NCI-H1436 treated with DMSO at 0.1 percent for 48 hours (cell line): ENCODE data around the gene DGUOK.
A peak's percentile ranks its signal among the peaks of the same experiment; 100 is the strongest.
"Not testable (repeated sequence)": the region's sequence is repeated elsewhere in the genome, so short reads cannot be mapped to it uniquely, and the experiment has no call there.

Experiments used
- DNase-seq: peaks from one replicate; lab custom pipeline; 2025; lab: John Stamatoyannopoulos, UW

DGUOK gene

DNA sequence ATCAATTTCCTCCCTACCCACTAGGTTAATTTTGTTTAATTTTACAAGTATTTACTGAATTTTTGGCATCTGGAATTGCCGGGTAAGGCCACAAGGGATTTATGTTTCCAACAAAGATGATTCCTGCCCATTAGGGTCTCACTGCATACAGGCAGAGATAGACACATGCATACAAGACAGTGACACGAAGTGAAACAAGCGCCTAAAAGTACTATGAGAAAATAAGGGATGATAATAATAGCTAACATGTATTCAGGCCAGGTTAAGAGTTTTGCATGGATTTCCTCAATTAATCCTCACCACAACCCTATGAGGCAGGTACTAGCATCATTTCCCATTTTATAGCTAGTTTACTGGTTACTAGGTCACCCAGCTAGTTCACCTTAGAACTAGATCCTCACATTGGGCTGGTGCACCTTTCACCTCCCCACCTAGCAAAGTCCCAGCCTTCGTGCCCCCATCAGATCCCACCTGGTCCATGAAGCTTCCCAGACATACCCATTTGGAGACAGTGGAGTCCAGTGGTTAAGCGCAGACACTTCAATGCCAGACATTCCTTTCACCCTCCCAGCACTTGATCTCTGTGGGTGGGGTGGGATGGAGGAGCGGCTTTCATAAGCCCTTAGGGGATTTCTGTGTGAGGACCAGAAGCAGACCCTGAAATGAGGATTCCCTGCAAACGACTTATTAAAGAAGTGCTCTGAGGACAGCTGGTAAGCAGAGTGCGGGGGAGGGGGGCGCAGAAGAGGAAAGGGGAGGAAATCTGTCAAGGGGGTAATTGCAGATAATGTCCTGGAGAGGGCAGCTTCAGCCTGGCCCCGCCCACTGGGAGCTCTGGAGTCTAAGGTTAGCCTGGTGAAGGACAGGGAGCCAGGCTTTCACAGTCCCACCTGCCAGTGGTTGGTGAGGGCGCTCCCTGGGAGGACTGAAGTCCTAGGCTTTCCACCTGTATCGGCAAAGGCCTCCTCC lies 5.8 kb upstream of the DGUOK start:
- DNase-seq, result no peak

DNA sequence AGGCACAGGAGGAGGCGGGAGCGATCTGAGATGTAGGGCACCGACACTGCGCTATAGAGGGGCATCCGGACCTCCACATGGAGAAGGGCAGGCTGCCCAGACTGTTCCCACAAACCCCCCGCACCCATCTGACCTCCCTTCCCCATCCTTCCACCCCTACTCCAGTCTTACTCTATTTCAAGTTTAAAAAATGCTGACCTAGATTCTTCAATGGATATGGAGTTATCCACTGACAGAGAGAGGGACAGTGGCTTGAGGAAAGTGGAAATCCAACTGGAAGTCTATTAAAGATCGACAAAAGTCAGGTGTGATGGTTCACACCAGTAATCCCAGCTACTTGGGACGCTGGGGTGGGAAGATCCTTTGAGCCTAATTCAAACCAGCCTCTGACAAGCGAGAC lies 5.1 kb upstream of the DGUOK start:
- DNase-seq, result no peak

DNA sequence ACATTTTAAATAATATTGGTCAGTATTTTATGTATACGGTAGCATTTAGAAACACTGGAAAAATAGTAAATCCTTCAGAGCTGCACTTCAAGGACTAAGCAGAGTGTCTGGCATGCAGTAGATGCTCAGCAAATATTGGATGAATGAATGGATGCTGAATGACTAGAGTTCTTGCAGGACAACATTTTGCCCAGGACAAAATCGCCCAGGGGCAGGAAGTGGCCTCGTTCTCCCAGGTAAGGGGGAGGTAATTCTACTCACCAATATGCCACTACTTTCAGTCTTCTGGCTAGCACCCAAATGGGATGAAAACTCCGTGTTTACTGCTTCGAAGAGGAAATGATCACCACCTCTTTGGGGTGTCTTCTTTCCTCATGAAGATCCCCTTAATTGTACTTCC lies 4.0 kb upstream of the DGUOK start:
- no peak for DNase-seq

DNA sequence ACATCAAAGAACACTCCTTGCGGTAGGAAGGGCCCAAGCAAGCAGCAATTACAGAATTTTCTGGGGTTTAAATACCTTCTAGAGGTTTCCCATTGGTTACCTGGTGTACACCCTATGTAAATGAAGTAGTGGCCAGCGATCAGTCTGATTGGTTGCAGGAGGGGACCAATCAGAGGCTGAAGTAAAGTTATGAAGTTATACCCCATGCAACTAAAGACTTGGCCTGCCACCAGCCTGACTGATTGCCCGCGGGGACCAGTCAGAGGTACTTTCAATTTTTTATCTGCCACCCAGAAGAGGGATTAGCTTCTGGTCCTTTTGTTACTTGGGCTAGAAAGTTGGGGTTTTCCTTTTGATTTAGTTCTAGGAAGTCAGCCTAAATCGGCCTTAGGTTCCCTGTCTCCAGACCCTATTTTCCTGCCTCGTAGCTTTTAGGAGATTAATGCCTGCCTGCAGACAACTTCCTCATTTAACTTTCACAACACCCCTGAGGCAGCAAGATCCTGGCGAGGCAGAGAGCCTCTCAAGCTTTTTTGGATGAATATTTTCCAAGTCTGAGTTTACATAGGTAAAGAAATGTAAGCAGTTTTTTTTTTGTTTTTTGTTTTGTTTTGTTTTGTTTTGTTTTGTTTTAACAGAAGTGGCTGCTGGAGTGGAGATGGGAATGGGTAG lies 1.5 kb upstream of the DGUOK start:
- no peak for DNase-seq

DNA sequence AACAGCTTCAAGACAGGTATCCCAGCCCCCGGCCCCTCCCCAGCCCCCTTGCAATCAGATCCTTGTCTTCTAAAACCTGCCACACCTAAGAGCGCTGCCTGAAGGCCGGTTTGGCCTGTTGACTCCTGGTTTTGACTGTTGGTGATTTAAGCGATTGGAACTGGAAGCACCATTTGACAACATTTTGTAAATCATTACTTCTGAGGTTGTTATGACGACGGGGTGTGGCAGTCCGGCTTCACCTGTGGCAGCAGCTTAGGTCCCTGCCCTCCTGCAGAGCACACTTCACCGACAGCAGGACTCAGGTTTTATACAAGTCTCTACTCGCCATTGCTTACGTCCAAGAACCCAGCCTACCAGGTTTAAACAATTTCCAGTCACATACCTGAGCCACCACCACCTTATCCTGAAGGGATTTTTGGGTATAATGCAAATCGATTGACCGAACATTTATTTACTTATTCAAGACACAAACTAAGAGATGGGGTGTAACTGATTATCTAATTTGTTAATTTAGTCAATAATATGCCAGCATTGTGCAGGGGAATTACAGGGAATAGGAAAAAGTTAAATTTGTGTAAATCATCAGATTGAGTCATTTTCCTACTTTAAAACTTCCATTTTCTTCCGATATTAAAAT lies 707 bp upstream of the DGUOK start:
- no peak for DNase-seq

DNA sequence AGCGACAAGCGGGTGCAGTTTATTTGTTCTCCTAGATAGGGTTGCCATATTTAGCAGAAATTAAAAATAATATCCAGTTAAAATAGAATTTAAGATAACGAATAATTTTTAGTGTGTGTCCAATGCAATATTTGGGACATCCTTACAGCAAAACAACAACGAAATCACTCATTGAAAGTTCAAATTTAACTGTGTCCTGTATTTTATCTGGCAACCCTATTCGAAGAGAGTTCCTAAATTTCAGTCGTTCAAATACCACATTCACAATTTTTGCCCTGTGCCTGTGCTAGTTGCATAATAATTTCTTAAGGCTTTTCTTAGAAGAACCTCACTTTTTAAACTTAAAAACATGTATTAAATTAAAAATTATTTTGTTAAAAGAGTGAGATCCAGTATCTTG lies 664 bp downstream of the DGUOK start:
- DNase-seq, result no peak

DNA sequence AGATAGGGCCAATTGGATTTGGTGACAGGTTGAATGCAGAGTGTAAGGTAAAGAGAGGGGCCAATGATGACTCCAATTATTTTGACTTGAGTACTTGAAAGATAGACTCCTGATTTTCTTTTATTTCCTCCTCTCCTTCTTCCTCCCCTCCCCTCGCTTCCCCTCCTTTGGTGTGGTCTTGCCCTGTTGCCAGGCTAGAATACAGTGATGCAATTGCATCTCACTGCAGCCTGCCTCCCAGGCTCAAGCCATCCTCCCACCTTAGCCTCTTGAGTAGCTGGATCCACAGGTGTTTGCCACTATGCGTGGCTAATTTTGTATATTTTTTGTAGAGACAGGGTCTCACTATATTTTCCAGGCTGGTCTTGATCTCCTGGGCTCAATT lies 2.3 kb downstream of the DGUOK start:
- DNase-seq, result no peak

DNA sequence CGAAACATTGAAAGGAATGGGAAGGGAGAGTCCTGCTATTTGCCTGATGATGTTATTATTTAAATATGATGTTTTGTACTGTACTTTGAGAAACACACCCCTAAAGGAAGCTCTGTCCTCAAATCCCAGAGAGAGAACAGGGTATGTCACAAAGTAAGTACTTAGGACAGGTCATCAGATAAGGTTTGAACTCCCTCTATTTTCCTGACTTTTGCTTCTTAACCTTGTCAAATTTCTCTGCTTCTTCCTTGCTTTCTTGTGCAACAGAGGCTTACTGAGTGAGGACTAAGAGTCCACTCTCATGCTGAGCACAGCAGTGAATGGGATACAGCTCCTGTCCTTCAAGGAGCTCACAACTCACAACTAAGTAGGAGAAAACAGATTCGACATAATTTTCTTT lies 3.7 kb downstream of the DGUOK start:
- DNase-seq, result no peak

DNA sequence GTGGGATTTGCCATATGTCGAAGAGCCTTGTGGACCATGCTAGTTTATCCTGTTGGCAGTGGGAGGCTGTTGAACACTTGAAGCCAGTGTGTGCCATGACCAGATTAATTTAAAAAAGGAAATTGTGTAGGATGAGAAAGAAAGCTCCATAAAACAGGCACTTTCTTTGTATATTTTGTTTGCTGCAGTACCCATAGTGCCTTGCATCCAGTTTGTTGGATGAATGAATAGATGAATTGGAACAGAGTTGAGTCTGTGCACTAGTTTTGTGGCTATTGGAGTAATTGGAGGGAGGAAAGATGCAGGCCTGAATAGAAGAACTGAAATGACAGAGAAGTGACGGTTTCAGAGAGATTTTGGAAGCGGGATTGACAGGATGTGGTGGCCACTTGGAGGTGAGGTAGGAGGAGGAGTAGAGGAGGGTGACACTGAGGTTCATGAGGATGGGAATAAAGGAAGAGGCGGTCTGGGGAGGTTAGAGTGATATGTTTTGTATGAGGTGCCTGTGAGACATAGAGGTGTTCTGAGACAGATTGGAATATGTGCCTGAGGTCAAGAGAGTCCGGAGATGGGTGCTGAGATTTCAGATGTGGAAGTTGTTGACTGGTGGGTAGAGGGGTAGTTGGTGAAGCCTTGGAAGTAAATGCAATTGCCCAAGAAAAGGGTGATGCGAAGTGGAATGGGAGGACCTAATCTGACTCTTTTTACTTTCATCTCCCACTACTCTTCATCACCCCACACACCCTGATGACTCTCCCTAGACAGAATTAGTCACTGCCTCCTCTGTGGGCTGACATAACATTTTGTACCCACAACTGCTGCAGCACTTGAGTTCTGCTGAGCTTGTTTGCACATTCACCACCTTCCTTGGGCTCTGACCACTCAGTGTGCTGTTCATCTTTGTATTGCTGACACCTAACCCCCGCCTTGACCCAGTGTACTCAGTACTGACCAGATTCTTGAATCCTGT lies 5.1 kb downstream of the DGUOK start:
- DNase-seq, result no peak

DNA sequence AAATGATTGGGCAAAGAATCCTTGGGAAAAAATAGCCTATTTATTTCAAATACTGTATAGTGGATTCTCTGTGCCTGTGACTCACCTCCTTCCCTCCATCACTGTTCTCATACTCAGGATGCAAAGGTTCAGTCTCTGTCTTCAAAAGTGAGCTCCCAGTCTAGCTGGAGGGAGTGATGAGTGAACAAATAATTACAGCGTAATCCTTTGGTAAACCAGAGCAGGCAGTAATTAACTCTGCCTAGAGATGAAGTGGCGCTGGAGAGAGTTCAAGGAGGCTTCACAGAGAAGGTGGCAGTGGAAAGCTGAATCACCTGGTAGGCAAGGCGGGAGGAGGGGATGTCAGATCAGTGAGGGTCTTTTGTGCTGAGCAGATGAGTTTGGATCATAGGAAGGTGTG lies 6.5 kb downstream of the DGUOK start:
- peak; percentile 74 for DNase-seq

DNA sequence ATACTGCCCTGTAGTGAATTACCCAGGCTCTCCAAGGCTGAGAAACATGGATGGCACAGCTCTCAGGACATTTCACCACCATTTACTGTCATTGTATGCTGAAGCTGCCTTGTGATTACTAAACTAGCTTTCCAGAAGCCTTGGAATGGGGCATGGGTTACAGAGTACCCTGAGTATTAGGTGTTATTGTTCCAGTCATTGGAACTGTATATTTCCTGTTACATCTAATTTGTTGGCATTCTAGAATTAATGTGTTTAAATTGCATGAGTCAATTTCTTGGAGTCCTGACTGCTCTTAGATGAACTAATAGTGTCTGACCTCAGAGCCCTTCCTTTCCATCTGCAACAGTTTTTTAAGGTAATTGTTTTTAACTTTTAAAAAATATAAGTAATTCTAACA lies 9.0 kb downstream of the DGUOK start:
- DNase-seq, result no peak

DNA sequence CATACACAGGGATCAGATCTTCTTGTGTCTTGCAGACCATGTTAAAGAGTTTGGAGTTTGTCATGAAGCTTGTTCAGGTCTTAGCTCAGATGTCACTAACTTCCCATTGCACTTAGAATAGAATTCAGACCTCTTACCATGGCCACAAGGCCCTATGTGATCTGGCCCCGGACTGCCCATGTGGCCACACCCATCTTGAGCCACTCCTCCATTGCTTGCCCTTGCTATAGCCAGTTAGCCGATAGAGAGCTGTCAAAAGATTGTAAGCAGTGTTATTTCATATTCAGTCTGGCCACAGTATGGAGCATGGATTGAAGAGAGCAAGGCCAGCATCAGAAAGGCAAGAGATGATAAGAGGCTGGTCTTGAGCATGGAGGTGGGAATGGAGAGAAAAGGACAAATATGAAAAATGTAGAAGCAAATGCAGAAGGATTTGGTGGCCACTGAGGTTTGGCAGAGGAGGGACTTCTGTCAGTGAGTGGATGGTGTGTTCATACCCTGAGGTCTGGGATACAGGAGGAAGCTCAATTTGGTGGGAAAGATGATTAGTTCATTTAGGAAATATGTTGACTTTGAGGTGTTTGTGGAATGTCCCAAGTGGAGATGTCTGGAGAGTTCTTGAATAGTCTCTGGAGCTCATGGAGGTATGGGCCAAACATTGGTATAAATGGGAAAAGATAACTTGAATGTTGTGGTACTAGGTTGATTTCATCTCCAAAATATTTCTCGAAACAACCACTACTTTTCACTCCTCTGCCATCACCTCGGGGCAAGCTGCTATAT lies 10.6 kb downstream of the DGUOK start:
- no peak for DNase-seq

DNA sequence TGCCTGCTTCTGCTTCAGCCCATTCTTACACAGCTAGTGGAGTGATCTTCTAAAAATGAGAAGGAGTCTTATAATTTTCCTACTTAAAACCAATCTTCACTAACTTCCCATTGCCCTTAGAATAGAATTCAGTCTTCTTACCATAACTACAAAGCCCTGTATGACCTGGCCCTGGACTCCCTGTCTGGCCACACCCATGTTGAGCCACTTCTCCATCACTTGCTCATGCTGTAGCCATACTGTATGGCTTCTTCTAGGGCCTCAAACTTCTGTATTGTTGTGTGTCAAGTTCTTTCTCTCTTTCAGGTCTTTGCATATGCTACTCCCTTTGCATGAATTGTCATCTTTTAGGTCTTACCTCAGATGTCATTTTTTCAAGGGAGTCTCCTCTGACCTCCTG lies 11.2 kb downstream of the DGUOK start:
- no peak for DNase-seq

DNA sequence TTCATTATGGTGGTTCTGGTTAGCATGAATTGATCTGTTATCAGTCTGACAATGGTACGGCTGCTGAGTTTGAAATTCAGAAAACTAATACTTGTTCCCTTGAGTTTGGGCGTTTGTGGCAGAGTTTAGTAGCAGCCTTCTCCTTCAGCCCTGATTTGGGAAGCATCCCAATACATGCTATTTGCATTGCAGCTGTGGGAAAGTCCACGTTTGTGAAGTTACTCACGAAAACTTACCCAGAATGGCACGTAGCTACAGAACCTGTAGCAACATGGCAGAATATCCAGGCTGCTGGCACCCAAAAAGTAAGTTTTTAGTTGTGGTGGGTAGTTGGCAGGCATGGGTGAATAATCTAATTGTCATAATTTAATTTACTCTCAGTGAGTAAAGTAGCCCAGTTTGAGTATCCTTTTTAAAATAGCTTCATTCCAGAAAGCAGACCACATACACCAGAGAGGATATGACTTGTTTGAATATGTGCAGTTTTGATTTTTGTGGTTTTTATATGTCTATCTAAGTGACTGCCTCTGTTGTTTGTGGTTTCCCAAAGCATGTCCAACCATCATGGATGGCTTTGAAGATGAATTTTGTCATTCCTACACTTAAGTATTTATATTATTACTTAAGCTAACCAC lies 12.2 kb downstream of the DGUOK start:
- DNase-seq, result no peak

DNA sequence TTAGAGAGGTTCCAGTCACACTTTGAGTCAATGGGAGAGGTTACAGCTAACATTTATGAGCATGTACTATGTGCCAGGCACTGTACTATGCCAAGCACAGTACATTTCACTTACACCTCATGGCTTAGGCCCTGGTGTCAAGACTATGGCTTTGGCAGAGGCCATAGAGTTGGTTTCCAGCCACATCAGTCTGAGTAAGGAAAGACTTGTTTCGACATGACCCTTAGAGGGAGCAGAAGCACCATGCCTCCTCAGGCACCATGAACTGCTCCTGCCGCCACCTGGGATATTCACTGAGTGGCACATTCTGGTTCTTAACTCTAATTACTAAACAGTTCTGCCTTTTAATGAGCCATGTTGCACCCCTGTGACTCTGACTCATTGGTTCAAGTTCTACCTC lies 12.7 kb downstream of the DGUOK start:
- no peak for DNase-seq

DNA sequence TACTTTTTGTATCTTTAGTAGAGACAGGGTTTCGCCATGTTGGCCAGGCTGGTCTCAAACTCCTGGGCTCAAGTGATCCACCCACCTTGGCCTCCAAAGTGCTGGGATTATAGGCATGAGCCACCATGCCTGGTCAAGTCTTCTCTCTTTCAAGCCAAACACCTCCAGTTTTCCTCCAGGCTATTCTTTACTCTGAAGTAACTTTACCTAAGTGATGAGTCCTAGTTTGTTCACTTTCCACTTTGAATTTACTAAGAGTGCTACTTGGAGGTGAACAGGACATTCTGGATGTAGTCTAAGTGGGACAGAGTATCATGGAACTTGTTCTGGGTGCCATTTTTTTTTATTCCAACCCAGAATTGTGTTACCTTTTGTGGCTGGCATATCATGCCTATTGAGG lies 13.4 kb downstream of the DGUOK start:
- not testable (repeated sequence) for DNase-seq

DNA sequence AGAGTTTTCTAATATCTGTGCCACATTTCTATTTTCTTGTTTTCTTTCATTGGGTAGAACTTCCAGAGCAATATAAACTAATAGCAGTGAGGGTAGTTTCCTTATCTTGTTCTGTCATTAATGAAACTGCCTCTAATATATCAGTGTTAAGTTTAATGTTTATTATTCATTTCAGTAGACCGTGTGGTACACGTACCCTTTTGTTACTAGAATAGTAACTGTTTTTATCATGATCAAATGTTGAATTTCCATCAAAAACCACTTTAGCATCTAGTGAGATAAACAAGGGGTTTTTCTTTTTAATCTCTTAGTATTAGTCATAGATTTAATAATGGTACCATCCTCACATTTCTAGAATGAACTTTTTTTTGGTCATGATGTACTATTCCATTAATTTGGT lies 16.0 kb downstream of the DGUOK start:
- no peak for DNase-seq

DNA sequence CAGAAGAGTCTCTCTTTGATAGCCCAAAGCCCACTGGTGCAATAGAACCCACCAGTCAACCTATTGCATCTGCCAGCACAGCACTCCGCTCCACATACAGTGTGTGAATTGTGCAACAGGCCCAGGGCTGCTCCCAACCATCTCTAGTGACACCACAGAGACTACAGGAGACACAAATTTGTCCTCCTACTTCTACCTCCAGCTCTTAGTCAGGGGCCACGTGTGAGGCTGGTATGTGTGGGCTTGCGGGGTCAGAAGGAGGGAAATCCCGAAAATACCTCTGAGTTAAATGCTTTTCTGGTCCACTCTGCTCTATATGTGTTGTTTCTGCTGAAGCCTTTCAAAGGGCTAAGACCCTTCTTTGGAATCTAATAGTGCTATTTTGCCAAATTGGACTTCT lies 18.0 kb downstream of the DGUOK start:
- DNase-seq, result no peak

DNA sequence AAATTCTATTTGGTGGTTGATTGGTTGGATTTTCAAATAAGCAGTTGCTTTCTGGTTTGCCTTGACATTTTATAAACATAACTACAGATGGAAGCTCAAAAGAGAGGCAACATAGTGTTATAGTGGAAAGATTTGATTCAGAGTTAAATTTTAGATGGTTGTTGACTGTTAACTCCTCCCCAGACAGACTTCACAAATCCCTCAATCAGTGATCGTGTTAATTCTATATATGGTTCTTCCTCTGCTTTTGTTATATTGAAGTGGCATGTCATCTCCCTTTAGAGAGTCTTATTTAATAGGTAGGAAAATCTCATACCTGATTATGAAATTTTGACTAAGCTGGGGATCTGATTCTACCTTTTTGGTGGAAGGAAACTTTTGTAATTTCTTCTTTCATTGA lies 19.5 kb downstream of the DGUOK start:
- no peak for DNase-seq

DNA sequence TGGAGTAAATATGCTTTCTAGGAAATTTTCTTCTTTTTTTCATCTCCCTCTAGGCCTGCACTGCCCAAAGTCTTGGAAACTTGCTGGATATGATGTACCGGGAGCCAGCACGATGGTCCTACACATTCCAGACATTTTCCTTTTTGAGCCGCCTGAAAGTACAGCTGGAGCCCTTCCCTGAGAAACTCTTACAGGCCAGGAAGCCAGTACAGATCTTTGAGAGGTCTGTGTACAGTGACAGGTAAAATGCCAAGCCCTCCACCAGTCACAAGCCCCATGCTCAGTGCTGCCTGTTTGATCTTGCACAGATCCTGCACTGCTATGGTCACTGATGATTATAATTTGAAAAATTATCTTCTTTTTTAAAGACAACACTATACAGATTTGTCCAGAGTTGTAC lies 20.0 kb downstream of the DGUOK start:
- DNase-seq, result no peak
